Astrocyte (in vitro differentiated cells and primary cell): Measurements from ENCODE around the gene PCSK5.

ENCODE experiments used
- CTCF ChIP-seq: IDR thresholded peaks from 2 replicates; pipeline ENCODE4 v1.5.1; 2011; ENCODE audit warnings: low read depth, mild to moderate bottlenecking, inconsistent platforms, low read length, moderate library complexity; ENCODE audit not compliant: insufficient read depth
- EZH2 ChIP-seq: IDR thresholded peaks from 2 replicates; pipeline ENCODE4 v1.6.1; 2012; ENCODE audit warnings: mild to moderate bottlenecking, low read length, inconsistent platforms; ENCODE audit not compliant: insufficient read depth

- TF ChIP-seq CTCF: no peak
- TF ChIP-seq EZH2: no peak
Measured at GRCh38 chr9:75947233-75947632, 56.8 kb downstream of the PCSK5 start.
